GM19328 (cell line): ENCODE results near the gene UBE2F.

Experiments used
- ATAC-seq: cut with Tn5 transposase; IDR thresholded peaks from one replicate; pipeline ENCODE4 v1.9.1; 2021; ENCODE audit warnings: mild to moderate bottlenecking, moderate library complexity; ENCODE audit not compliant: unreplicated experiment

The UBE2F gene

DNA sequence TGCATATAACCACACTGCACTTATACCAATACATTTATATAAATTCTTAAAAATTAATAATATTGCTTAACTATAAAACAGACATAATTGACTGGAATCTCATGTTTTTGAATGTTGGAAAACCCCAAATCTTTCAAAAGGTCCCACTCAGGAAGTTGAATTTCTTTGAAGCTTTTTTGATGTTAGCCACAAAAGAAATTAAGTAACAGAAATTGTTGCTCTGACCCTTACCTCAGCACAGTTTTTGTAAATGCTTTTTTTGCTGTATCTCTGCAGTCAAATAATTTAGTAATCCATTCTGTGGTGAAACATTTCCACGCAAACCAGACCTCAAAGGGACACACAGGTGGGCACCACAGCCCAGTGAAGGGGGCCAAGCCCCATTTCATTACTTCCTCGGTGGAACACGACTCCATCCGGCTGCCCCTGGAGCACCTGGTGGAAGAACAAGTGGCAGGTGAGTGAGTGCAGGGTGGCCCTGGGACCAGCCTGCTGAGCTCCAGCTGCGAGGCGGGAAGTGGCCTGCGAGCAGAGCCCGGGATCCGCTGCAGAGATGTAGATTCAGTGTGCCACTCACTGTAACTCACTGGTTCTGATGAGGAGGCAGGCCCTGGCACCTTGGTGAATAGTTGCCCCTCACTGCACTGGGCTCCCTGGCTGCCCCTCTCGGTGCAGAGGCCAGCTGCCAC lies 102.4 kb downstream of the UBE2F start:
- no peak for ATAC-seq

DNA sequence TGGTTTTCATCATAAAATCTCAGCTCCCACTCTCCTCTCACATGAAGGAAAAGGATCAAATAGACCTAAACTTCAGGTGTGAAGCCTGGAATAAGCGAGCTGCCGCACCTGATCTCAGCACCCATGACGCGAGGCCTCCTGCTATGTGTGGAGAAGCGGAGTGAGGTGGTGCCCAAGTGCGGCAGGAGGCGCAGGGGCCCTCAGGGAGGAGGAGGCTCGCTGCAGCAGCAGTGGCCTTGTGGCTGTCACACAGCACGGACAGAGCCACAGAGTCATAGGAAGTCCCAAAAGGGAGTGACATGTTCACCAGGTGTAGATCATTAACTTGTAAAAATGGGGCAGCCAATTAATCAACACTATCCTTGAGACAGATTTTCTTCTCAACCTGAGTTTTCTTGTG lies 103.1 kb downstream of the UBE2F start:
- no peak for ATAC-seq

DNA sequence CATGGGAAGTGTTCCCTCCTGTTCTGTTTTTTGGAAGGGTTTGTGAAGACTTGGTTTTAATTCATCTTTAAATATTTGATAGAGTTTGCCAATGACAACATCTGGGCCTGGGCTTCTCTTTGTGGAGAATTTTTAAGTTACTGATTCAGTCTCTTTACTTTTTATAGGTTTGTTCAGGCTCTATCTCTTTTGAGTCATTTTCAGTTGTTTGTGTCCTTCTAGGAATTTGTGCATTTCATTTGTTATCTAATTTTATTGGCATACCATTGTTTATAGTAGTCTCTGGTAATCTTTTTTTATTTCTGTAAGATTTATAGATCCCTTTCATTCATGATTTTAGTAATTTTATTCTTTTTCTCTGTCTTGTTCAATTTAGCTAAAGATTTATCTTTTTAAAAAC lies 108.6 kb downstream of the UBE2F start:
- no peak for ATAC-seq

GRCh38 chr2:238077292-238077691 lies 110.5 kb downstream of the UBE2F start:
- no peak for ATAC-seq

- ATAC-seq, result no peak
Observed at GRCh38 chr2:238079874-238080327, 113.1 kb downstream of the UBE2F start.

DNA sequence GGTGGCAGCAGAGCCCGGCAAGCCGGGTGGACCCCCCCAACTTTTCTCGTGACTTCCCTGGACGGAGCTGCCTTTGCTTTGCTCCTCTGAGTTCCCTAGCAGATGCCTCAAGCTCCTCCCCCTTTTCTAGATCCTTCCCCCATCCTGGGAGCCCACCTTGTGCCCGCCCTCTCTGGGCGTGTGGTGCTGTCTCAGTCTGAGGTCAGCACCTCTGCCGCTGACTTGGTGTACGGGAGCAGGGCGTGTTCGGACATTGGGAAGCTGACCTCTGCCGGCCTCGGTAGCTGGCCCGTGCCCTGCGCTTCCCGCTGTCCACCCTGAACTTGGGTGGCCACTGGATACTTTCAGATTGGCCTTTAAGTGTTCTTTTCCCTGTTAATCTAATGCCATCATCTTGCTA lies 113.7 kb downstream of the UBE2F start:
- no peak for ATAC-seq

GRCh38 chr2:238081150-238081549 lies 114.3 kb downstream of the UBE2F start:
- no peak for ATAC-seq

DNA sequence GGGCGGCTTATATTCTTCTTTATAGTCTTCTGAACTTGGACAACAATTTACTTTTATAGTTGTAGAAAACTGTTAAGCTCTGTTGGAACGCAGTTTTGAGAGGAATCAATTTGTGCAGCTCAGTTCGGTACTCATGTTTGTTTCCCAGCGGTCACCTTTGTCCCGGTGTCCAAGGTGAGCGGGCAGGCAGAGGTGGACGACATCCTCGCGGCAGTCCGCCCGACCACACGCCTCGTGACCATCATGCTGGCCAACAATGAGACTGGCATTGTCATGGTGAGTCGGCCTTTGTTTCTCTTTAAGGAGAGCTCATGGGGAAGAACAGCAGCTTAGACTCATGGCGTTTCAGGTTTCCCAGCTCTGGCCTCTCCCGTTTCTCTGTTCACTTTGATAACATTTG lies 114.7 kb downstream of the UBE2F start:
- ATAC-seq, result no peak

- ATAC-seq, result no peak
Observed at GRCh38 chr2:238082151-238082550, 115.3 kb downstream of the UBE2F start.

DNA sequence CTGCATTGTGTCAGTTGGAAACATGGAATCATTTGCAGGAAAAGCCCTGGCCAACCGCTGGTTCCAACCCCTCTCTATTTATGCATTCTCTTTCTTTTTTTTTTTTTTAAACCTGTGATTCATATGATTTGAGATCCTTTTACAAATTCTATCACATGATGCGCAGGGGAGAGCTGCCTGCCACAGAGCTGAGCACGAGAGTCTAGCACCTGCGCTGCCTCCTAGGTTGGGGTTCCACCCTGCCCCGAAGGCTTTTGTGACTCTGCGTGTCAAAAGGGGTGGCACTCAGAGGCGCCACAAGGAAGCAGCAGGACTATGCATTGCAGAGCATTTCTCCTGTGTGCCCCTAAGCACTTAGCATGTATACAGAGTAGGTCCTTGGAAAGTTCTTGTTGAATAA lies 116.0 kb downstream of the UBE2F start:
- ATAC-seq, result no peak

- ATAC-seq, result no peak
Observed at GRCh38 chr2:238083919-238084318, 117.1 kb downstream of the UBE2F start.

- ATAC-seq, result no peak
Observed at GRCh38 chr2:238084761-238085160, 117.9 kb downstream of the UBE2F start.

GRCh38 chr2:238085899-238086298 lies 119.1 kb downstream of the UBE2F start:
- no peak for ATAC-seq

DNA sequence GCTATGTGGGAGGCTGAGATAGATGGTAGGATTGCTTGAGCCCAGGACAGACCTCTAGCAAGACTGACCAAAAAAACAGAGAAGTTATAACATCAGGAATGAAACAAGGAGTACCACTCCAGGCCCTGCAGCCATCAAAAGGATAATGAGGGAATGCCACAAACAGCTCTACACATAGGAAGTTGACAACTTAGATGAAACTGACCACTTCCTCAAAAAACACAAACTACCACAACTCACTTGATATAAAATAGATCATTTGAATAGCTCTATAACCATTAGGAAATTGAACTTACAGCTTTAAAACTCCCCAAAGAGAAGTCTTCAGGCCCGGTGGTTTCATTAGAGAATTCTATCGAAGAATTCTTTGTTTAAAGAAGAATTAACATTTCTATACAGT lies 120.4 kb downstream of the UBE2F start:
- ATAC-seq, result no peak

DNA sequence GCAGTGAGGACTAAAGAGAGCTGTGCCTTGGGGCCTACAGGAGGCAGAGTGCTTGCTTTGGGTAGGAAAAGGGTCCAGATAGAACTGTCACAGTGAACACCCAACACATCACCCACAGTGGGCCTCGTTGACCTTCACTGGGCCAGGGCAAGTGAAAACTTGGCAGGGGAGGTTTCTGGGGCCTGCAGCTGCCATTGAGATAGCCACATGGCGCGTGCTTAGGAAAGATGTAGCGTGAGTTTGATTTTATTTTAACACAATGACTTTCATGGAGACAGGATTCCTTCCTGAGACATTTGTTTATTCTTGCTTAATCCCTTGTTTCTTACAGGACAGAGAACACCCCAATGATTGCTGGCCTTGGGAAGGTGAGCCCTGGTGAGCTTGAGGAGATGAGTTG lies 124.1 kb downstream of the UBE2F start:
- no peak for ATAC-seq

DNA sequence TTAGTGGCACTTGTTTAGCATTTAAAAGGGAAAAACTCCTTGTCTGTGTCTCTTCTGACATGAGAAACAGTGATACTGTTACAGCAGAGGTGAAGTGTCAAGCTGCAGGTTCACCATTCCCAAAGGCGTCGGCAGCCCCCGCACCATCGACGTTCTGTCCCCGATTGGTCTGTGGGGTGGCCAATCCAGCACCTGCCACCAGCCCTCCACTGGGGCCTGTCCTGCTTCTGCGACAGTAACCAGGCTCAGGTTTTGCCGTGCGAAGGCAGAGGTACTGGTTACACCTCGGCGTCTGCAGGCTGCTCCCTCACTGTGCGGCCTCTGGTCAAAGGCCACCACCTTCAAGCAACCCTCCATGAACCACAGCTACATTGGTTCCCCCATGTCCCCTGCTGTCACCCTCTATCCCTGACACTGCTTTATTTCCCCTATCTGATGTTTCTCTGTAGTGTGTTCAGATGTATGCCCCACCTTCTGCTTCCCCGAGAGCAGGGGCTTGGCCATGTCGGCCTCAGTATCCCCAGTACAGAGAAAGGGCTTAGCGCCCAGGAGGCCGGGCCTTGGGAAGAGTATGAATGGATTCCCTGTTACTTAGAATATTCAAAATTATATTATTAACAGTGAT lies 124.7 kb downstream of the UBE2F start:
- ATAC-seq, result no peak
